ENCODE measurements around the gene OBSCN. TPM values are rescaled to one million over a fixed set of nuclear protein-coding genes. Genes with fewer than 3 reads are reported as not detected.

OBSCN gene
- polyA plus RNA-seq, 4 donors, result 16.5 to 49.7 (median 34.5) TPM

- DNase-seq (ENCODE audit: low read depth in 4 of 4, low spot score in 2 of 4), result no peak
These were observed 215.7 kb downstream of the OBSCN start for GRCh38 chr1:228423404-228424053.

- no peak for DNase-seq (ENCODE audit: low read depth in 4 of 4, low spot score in 2 of 4)
These were observed 217.1 kb downstream of the OBSCN start for GRCh38 chr1:228424685-228425660.

- no peak for DNase-seq (ENCODE audit: low read depth in 4 of 4, low spot score in 2 of 4)
These were observed 218.8 kb downstream of the OBSCN start for GRCh38 chr1:228426518-228427175.

GRCh38 chr1:228428412-228428811, 220.6 kb downstream of the OBSCN start:
- no peak for DNase-seq (ENCODE audit: low read depth in 4 of 4, low spot score in 2 of 4)

Other genes starting within 250 kb of the OBSCN start
- gene WNT3A, start 201.0 kb upstream of the OBSCN start, polyA plus RNA-seq (ENCODE audit: insufficient read length in 4 of 4), result under 1 TPM; 0.12 to 0.36 (median 0.22) TPM
- 100 to 1,000 TPM; 311 to 414 (median 343) TPM for gene ARF1, start 125.3 kb upstream of the OBSCN start, polyA plus RNA-seq (ENCODE audit: insufficient read length in 4 of 4)
- 10 to 100 TPM; 13.1 to 26.9 (median 24.2) TPM for gene C1orf35, start 104.7 kb upstream of the OBSCN start, polyA plus RNA-seq (ENCODE audit: insufficient read length in 4 of 4)
- 10 to 100 TPM; 37.4 to 60.9 (median 49.0) TPM for gene MRPL55, start 98.7 kb upstream of the OBSCN start, polyA plus RNA-seq (ENCODE audit: insufficient read length in 4 of 4)
- gene GUK1, start 67.8 kb upstream of the OBSCN start, polyA plus RNA-seq (ENCODE audit: insufficient read length in 4 of 4), result 100 to 1,000 TPM; 107 to 169 (median 142) TPM
- 1 to 10 TPM in 1 of 4 donors, under 1 TPM in 3; 0.56 to 1.2 (median 0.78) TPM for gene GJC2, start 58.1 kb upstream of the OBSCN start, polyA plus RNA-seq (ENCODE audit: insufficient read length in 4 of 4)
- gene IBA57, start 42.2 kb upstream of the OBSCN start, polyA plus RNA-seq (ENCODE audit: insufficient read length in 4 of 4), result 1 to 10 TPM; 4.1 to 6.6 (median 5.8) TPM
- gene TRIM11, start 198.8 kb downstream of the OBSCN start, polyA plus RNA-seq (ENCODE audit: insufficient read length in 4 of 4), result 10 to 100 TPM; 12.2 to 22.2 (median 17.4) TPM
- gene TRIM17, start 208.8 kb downstream of the OBSCN start, polyA plus RNA-seq (ENCODE audit: insufficient read length in 4 of 4), result 10 to 100 TPM in 2 of 4 donors, 1 to 10 TPM in 2; 4.6 to 14.0 (median 8.7) TPM